ENCODE measurements around the gene SMIM1. TPM values are rescaled to one million over a fixed set of nuclear protein-coding genes. Genes with fewer than 3 reads are reported as not detected.
A peak's percentile ranks its signal among the peaks of the same experiment; 100 is the strongest.

Gene SMIM1
- total and polyA plus RNA-seq, 2 donors (not counting 3 experiments of a cell fraction or from before 2014, with no cell fraction given): 1.4 to 2.9 TPM

GRCh38 chr1:3795453-3796214 is 23.1 kb downstream of the SMIM1 start:
- peaks cover 0 to 1% of the 10 kb centered on the region in 2 experiments for H3K27me3 ChIP-seq (ENCODE audit: control insufficient read depth in 2 of 2, insufficient read depth in 2 of 2, low read length in 2 of 2)
- no peaks in the 10 kb centered on the region for H3K9me1 ChIP-seq (replicated peaks; ENCODE audit: control insufficient read depth, extremely low read depth, insufficient read depth, low read length)
- peak overlapping the region; percentile 94 for H3K4me2 ChIP-seq (ENCODE audit: insufficient read depth, low read length)
- peak overlapping the region; percentile 59 for H3K9ac ChIP-seq (replicated peaks; ENCODE audit: extremely low read depth, insufficient read depth, low read length)
- H4K20me1 ChIP-seq (replicated peaks; ENCODE audit: control insufficient read depth, extremely low read depth, insufficient read depth, low read length): no peaks in the 10 kb centered on the region
- TF ChIP-seq POLR2AphosphoS5 (IDR thresholded peaks at IDR 0.05; ENCODE audit: insufficient read depth, low read depth, low read length): no peak
- TF ChIP-seq JUN (IDR thresholded peaks at IDR 0.05; ENCODE audit: borderline replicate concordance, insufficient read depth, insufficient read length, low read depth): no peak
- TF ChIP-seq EZH2 (IDR thresholded peaks at IDR 0.05; ENCODE audit: borderline replicate concordance, low read depth, low read length, severe bottlenecking): no peak
- no peak for TF ChIP-seq GATA2 (IDR thresholded peaks at IDR 0.05; ENCODE audit: insufficient read depth, insufficient read length, low read depth, low read length)
- no peak for TF ChIP-seq MYC (IDR thresholded peaks at IDR 0.05; ENCODE audit: low read depth, low read length)
- TF ChIP-seq POLR2A (IDR thresholded peaks at IDR 0.05; ENCODE audit: low read depth, low read length): no peak
- no peak for TF ChIP-seq FOS (IDR thresholded peaks at IDR 0.05; ENCODE audit: borderline replicate concordance, insufficient read depth, low read length)
- no peak for TF ChIP-seq CTCF (IDR thresholded peaks at IDR 0.05; ENCODE audit: extremely low read depth in 1 of 2, insufficient read depth in 1 of 2, low read depth in 1 of 2, low read length in 2 of 2)
- TF ChIP-seq MAX (IDR thresholded peaks at IDR 0.05; ENCODE audit: insufficient read depth, insufficient read length): no peak
- peak overlapping the region; percentile 46 to 73 (median 73) for H3K4me3 ChIP-seq (replicated peaks in 1 of 3; ENCODE audit: insufficient read depth in 1 of 3, low read depth in 1 of 3, low read length in 3 of 3)
- no TSS peak for BruUV-seq (replicated peaks)
- peaks cover 8% of the 10 kb centered on the region for H3K4me1 ChIP-seq (ENCODE audit: control insufficient read depth, extremely low read depth, insufficient read depth, low read length)
- peak overlapping the region; percentile 83 for H2AFZ ChIP-seq (ENCODE audit: low read depth, low read length)
- no peaks in the 10 kb centered on the region for H3K9me3 ChIP-seq (replicated peaks; ENCODE audit: control insufficient read depth, insufficient read depth, low read length)
- no peak for DNase-seq (ENCODE audit: low read depth, low spot score)
- dilution Hi-C loops (cut with MboI; ENCODE audit: extremely low pct_ligation_motif_present, low sequenced_read_pairs): no loop called here
- peaks cover 44% of the 10 kb centered on the region for H3K79me2 ChIP-seq (ENCODE audit: control insufficient read depth, insufficient read depth, low read length)
- no peak for FAIRE-seq
- CTCF ChIA-PET: interaction anchor here (0.8 to 1.6 kb wide), 7 partner anchors 8 to 343 kb away, joined by 3 to 7 read pairs (median 4); partner anchors contain the start of gene C1orf174
- POLR2A ChIA-PET: no interaction called here
- intact Hi-C loops (cut with micrococcal nuclease): loop anchor here (1.0 kb wide), 4 partner anchors 23 to 105 kb away; partner anchors contain the start of genes C1orf174, CEP104, DFFB and SMIM1
- no peaks in the 10 kb centered on the region for H3K36me3 ChIP-seq (ENCODE audit: control insufficient read depth in 2 of 2, extremely low read depth in 1 of 2, insufficient read depth in 2 of 2, low read length in 2 of 2)
- peak overlapping the region; percentile 43 for H3K27ac ChIP-seq (ENCODE audit: insufficient read depth, low read depth, low read length)

Measured in endothelial cell of umbilical vein (primary cell).